ENCODE results near the gene ADAMTS6. TPM values are rescaled to one million over a fixed set of nuclear protein-coding genes. Genes with fewer than 3 reads are reported as not detected.

ADAMTS6 gene
- total RNA-seq, 4 donors from 2014 or later = 1.9 to 20.2 (median 3.5) TPM

- no peak for TF ChIP-seq CTCF (IDR thresholded peaks at IDR 0.05; ENCODE audit: low read depth)
Measured at GRCh38 chr5:65394087-65394486, 87.6 kb downstream of the ADAMTS6 start.

DNA sequence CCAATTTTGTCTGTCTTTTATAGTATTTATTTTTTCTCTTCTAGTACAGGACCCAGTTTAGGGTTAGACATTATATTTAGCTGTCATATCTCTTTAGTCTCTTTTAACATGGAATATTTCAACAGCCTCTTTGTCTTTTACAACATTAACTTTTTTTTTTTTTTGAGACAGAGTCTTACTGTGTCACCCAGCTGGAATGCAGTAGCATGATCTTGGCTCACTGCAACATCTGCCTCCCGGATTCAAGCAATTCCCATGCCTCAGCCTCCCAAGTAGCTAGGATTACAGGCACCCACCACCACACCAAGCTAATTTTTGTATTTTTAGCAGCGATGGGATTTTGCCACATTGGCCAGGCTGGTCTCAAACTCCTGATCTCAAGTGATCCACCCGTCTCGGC is 90.1 kb downstream of the ADAMTS6 start:
- no peak for TF ChIP-seq CTCF (IDR thresholded peaks at IDR 0.05; ENCODE audit: low read depth)

- no peak for TF ChIP-seq CTCF (IDR thresholded peaks at IDR 0.05; ENCODE audit: low read depth)
Measured at GRCh38 chr5:65390208-65390607, 91.5 kb downstream of the ADAMTS6 start.

DNA sequence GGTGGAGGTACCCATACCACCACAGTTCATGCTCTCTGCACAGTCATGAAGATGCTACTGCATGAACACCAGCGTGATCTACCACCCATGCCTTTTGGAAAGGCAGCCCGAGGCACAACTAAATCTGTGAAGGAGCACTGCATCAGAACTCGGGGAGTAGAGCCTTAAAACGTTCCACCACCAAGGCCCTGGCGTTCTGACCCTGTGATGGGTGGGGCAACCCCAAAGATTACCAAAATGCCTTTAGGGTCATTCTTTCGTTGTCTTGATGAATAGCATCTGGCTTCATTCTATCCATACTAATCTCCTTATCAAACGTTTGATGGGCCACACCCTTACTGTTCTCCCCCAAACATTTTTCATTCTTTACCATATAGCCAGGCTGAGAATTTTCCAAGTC is 97.9 kb downstream of the ADAMTS6 start:
- TF ChIP-seq CTCF (IDR thresholded peaks at IDR 0.05; ENCODE audit: low read depth) = no peak

- TF ChIP-seq CTCF (IDR thresholded peaks at IDR 0.05; ENCODE audit: low read depth) = no peak
Measured at GRCh38 chr5:65382582-65382981, 99.1 kb downstream of the ADAMTS6 start.

GRCh38 chr5:65366655-65367054 is 115.1 kb downstream of the ADAMTS6 start:
- TF ChIP-seq CTCF (IDR thresholded peaks at IDR 0.05; ENCODE audit: low read depth) = no peak

DNA sequence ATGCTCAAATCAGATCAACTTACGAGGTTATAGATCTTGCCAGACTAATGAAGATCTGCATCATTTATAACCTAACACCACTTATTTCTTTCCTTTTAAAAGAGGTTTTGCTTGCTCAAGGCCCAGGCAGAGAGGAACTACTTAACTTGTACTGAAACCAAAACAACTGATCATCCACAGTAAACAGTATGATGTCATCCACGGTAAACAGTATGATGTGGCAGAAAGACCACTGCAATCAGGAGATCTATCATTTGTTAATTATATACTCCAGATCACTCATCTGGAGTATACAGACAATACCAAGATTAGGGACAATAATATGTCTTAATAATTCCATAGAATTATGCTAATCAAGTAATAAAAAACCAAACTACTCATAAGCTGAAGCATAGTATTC is 116.8 kb downstream of the ADAMTS6 start:
- TF ChIP-seq CTCF (IDR thresholded peaks at IDR 0.05; ENCODE audit: low read depth) = no peak

All from subcutaneous adipose tissue (tissue), 4 donors.